MM.1S (cell line): ENCODE data around the gene FSIP1.

Experiments used
- EZH2 ChIP-seq: fragments of 300-600 bp; sonication (generic); optimal IDR thresholded peaks from 2 replicates; pipeline ENCODE3; 2017; ENCODE audit warnings: low read depth, mild to moderate bottlenecking, antibody characterized with exemption, low read length, mixed read lengths
- EZH2phosphoT487 ChIP-seq: fragments of 300-600 bp; sonication (generic); IDR thresholded peaks from 2 replicates; pipeline ENCODE4 v1.6.1; 2018; ENCODE audit warnings: antibody characterized with exemption, low read length
- TF ChIP-seq, protein P1 (sequence below): fragments of 300-600 bp; sonication (generic); IDR thresholded peaks from 2 replicates; pipeline ENCODE4 v1.5.1; 2016; ENCODE audit warnings: antibody characterized with exemption, low read length, mixed read lengths

DNA sequence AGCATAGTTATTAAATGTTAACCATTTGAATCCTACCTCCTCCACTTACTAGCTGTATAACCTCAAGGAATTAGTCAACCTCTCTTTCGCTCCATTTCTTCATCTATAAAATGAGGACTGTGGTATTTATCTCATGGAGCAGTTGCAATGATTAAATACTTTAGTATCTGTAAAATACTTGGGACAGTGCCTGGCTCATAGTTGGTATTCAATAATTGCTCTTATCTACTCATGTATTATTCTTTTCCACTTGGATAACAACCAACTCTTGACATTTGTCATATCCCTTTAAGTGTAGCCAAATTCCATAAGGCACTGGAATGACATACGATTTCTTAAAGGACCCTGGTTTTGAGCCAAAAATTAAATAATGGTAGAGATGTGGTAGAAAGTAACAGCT lies 72.0 kb downstream of the FSIP1 start:
- TF ChIP-seq EZH2phosphoT487 (no peak), EZH2 (no peak)
- TF ChIP-seq, protein P1, sequence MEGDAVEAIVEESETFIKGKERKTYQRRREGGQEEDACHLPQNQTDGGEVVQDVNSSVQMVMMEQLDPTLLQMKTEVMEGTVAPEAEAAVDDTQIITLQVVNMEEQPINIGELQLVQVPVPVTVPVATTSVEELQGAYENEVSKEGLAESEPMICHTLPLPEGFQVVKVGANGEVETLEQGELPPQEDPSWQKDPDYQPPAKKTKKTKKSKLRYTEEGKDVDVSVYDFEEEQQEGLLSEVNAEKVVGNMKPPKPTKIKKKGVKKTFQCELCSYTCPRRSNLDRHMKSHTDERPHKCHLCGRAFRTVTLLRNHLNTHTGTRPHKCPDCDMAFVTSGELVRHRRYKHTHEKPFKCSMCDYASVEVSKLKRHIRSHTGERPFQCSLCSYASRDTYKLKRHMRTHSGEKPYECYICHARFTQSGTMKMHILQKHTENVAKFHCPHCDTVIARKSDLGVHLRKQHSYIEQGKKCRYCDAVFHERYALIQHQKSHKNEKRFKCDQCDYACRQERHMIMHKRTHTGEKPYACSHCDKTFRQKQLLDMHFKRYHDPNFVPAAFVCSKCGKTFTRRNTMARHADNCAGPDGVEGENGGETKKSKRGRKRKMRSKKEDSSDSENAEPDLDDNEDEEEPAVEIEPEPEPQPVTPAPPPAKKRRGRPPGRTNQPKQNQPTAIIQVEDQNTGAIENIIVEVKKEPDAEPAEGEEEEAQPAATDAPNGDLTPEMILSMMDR: no peak
